ENCODE results near the gene ITSN2. TPM values are rescaled to one million over a fixed set of nuclear protein-coding genes. Genes with fewer than 3 reads are reported as not detected.

The ITSN2 gene
- total RNA-seq, 4 donors from 2014 or later, result 107 to 198 (median 116) TPM

DNA sequence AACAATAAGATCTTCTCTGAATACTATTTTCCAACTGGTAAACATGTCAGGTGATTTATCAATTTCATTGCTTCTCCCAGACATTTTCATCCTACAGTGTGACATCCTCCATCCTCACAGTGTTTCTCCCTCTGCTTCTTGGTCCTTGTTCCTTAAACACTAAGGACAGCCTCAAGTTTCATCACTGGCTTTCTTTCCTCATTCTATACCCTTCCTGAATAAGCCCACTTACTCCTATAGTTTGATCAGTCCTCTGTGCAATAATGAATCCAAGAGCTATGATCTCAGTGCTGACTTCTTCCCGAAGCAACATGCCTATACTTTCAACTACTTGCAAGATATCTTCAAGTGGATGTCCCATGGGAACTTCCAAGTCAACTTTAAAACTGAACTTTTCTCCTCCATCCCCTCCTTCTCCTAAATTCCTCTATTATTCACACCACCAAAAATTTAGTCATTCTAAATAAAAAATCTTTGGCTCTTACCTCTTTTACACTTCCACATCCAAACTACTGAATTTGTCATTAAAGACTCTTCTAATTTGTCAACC, 97.8 kb downstream of the ITSN2 start:
- intact Hi-C loops (cut with DNase I), result no loop called here
- 60 to 81% methylated on average over 1 of the region's 1 CpG for WGBS, 2 donors
- peaks cover 0 to 7% of the 10 kb centered on the region in 2 donors for H3K4me1 ChIP-seq
- H3K4me3 ChIP-seq (replicated peaks in 1 of 3), result no peak overlapping the region
- no peak for TF ChIP-seq POLR2A (IDR thresholded peaks at IDR 0.05)
- TF ChIP-seq, protein P1, sequence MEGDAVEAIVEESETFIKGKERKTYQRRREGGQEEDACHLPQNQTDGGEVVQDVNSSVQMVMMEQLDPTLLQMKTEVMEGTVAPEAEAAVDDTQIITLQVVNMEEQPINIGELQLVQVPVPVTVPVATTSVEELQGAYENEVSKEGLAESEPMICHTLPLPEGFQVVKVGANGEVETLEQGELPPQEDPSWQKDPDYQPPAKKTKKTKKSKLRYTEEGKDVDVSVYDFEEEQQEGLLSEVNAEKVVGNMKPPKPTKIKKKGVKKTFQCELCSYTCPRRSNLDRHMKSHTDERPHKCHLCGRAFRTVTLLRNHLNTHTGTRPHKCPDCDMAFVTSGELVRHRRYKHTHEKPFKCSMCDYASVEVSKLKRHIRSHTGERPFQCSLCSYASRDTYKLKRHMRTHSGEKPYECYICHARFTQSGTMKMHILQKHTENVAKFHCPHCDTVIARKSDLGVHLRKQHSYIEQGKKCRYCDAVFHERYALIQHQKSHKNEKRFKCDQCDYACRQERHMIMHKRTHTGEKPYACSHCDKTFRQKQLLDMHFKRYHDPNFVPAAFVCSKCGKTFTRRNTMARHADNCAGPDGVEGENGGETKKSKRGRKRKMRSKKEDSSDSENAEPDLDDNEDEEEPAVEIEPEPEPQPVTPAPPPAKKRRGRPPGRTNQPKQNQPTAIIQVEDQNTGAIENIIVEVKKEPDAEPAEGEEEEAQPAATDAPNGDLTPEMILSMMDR (IDR thresholded peaks at IDR 0.05), result no peak
- H3K27me3 ChIP-seq, result no peaks in the 10 kb centered on the region
- no peaks in the 10 kb centered on the region for H3K9me3 ChIP-seq
- no peak for DNase-seq
- H3K36me3 ChIP-seq, result peaks cover 6 to 17% of the 10 kb centered on the region in 2 donors
- no peak overlapping the region for H3K27ac ChIP-seq

- TF ChIP-seq, protein P1 (IDR thresholded peaks at IDR 0.05), result no peak
- no peak for TF ChIP-seq POLR2A (IDR thresholded peaks at IDR 0.05)
Observed at GRCh38 chr2:24261441-24261840, 98.9 kb downstream of the ITSN2 start.

DNA sequence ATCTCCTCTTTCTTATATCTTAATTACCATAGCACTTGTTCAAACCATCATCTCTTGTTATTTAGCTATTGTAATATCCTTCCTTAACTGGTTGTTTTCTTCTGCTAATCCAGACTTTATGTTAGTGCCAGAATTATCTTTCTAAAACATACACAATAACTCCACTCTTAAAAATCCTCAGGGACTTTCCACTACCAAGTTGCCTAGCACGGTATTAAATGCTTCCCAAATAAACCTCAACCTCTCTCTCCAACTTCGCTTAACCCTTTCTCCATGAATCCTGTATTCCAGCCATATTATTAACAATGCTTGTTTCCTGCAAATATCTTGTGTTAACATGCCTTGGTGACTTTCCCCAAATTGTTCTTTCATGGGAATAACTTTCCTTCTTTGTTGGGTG, 101.0 kb downstream of the ITSN2 start:
- 53 to 64% methylated on average over 2 of the region's 2 CpGs for WGBS, 2 donors
- no peaks in the 10 kb centered on the region for H3K9me3 ChIP-seq
- no peak overlapping the region for H3K27ac ChIP-seq
- DNase-seq, result no peak
- no peaks in the 10 kb centered on the region for H3K27me3 ChIP-seq
- peaks cover 17 to 19% of the 10 kb centered on the region in 2 donors for H3K36me3 ChIP-seq
- no peaks in the 10 kb centered on the region for H3K4me1 ChIP-seq
- H3K4me3 ChIP-seq (replicated peaks in 1 of 3), result no peak overlapping the region
- TF ChIP-seq, protein P1 (IDR thresholded peaks at IDR 0.05), result no peak
- no peak for TF ChIP-seq POLR2A (IDR thresholded peaks at IDR 0.05)
- intact Hi-C loops (cut with DNase I), result no loop called here

More at GRCh38 chr2:24261441-24261840, 98.9 kb downstream of the ITSN2 start:
- Histone ChIP-seq H3K36me3 (peaks cover 15 to 17% of the 10 kb centered on the region in 2 donors), H3K4me3 (replicated peaks in 1 of 3) (no peak overlapping the region), H3K27me3 (no peaks in the 10 kb centered on the region), H3K9me3 (no peaks in the 10 kb centered on the region), H3K27ac (no peak overlapping the region), H3K4me1 (peaks cover 0 to 7% of the 10 kb centered on the region in 2 donors)
- WGBS, 2 donors, result 85 to 88% methylated on average over 3 of the region's 3 CpGs
- intact Hi-C loops (cut with DNase I), result no loop called here
- no peak for DNase-seq

GRCh38 chr2:24258718-24259117, 101.6 kb downstream of the ITSN2 start:
- no peak for DNase-seq
- H3K4me1 ChIP-seq, result no peaks in the 10 kb centered on the region
- H3K4me3 ChIP-seq (replicated peaks in 1 of 3), result no peak overlapping the region
- TF ChIP-seq, protein P1 (IDR thresholded peaks at IDR 0.05), result no peak
- no peak for TF ChIP-seq POLR2A (IDR thresholded peaks at IDR 0.05)
- H3K9me3 ChIP-seq, result no peaks in the 10 kb centered on the region
- no peaks in the 10 kb centered on the region for H3K27me3 ChIP-seq
- H3K27ac ChIP-seq, result no peak overlapping the region
- intact Hi-C loops (cut with DNase I), result no loop called here
- peaks cover 17 to 19% of the 10 kb centered on the region in 2 donors for H3K36me3 ChIP-seq

- H3K4me1 ChIP-seq, result no peaks in the 10 kb centered on the region
- no peaks in the 10 kb centered on the region for H3K27me3 ChIP-seq
- no peak overlapping the region for H3K27ac ChIP-seq
- TF ChIP-seq POLR2A (IDR thresholded peaks at IDR 0.05), result no peak
- TF ChIP-seq, protein P1 (IDR thresholded peaks at IDR 0.05), result no peak
- DNase-seq, result no peak
- H3K36me3 ChIP-seq, result peaks cover 23 to 28% of the 10 kb centered on the region in 2 donors
- no peak overlapping the region for H3K4me3 ChIP-seq (replicated peaks in 1 of 3)
- intact Hi-C loops (cut with DNase I), result no loop called here
- 96 to 97% methylated on average over 6 of the region's 6 CpGs for WGBS, 2 donors
- H3K9me3 ChIP-seq, result no peaks in the 10 kb centered on the region
Observed at GRCh38 chr2:24253303-24253919, 106.9 kb downstream of the ITSN2 start.
